K562 (cell line): ENCODE data around the gene NUP214. TPM values are rescaled to one million over a fixed set of nuclear protein-coding genes. Genes with fewer than 3 reads are reported as not detected.
A peak's percentile ranks its signal among the peaks of the same experiment; 100 is the strongest.

Experiments used
- EZH2 ChIP-seq: IDR thresholded peaks from 2 replicates; pipeline ENCODE4 v1.6.1; 2012; ENCODE audit warnings: low read depth, mild to moderate bottlenecking, inconsistent platforms, low read length, borderline replicate concordance
- FOXP1 ChIP-seq: sonication (generic); formaldehyde crosslinking; IDR thresholded peaks from 2 replicates; pipeline ENCODE4 v1.8.0; 2022; ENCODE audit warnings: mild to moderate bottlenecking, missing genetic modification reagents
- MYC ChIP-seq, 2 experiments: fragments of 250-450 bp in 1 of 2; sonication (Bioruptor Pico) in 1 of 2; IDR thresholded peaks; 2 replicates each; pipeline versions ENCODE4 v1.5.1 to v1.6.1; 2012 to 2021; ENCODE audit warnings: low read depth in 2 of 2, borderline replicate concordance in 1 of 2, improper control_type of control experiment in 1 of 2, low read length in 1 of 2, mild to moderate bottlenecking in 1 of 2, moderate library complexity in 1 of 2
- POU5F1 ChIP-seq: fragments of 150-350 bp; IDR thresholded peaks from 2 replicates; pipeline ENCODE4 v1.6.1; 2014; ENCODE audit warnings: borderline replicate concordance, low read length, low read depth, mild to moderate bottlenecking; ENCODE audit not compliant: partially characterized antibody
- RFX1 ChIP-seq: fragments of 450-650 bp; IDR thresholded peaks from 2 replicates; pipeline ENCODE4 v1.6.1; 2016; ENCODE audit warnings: mild to moderate bottlenecking, moderate library complexity
- RNF2 ChIP-seq: sonication (generic); IDR thresholded peaks from 2 replicates; pipeline ENCODE4 v1.6.1; 2016
- SIN3A ChIP-seq, 2 experiments: fragments of 150-350 bp in 1 of 2; IDR thresholded peaks; 2 replicates each; pipeline ENCODE4 v1.6.1; 2011 to 2016; ENCODE audit warnings: borderline replicate concordance in 2 of 2, low read depth in 2 of 2, low read length in 2 of 2, mild to moderate bottlenecking in 2 of 2, moderate library complexity in 2 of 2; ENCODE audit not compliant: control insufficient read depth in 1 of 2
- SIRT6 ChIP-seq: IDR thresholded peaks from one replicate; pipeline ENCODE4 v1.6.1; 2012; ENCODE audit warnings: low read depth, mild to moderate bottlenecking, control low read depth, inconsistent platforms, low read length, moderate library complexity
- SMARCB1 ChIP-seq: IDR thresholded peaks from 2 replicates; pipeline ENCODE4 v1.6.1; 2011; ENCODE audit warnings: improper control_type of control experiment, low read depth; ENCODE audit not compliant: insufficient read length
- ZC3H11A ChIP-seq: IDR thresholded peaks from 2 replicates; pipeline ENCODE4 v1.6.1; 2012; ENCODE audit warnings: low read depth, low read length, improper control_type of control experiment
- ZNF134 ChIP-seq: fragments of 250-450 bp; sonication (Bioruptor Pico); conservative IDR thresholded peaks from 2 replicates; pipeline ENCODE4 v1.4.0; 2020
- ZNF3 ChIP-seq: fragments of 250-450 bp; sonication (Bioruptor Pico); IDR thresholded peaks from 2 replicates; pipeline ENCODE4 v1.5.0; 2021; ENCODE audit warnings: mild to moderate bottlenecking, moderate library complexity
- ZNF644 ChIP-seq: fragments of 200-800 bp; sonication (Bioruptor generic); IDR thresholded peaks from 2 replicates; pipeline ENCODE4 v1.6.1; 2016; ENCODE audit warnings: low read depth, missing genetic modification characterization, missing compliant biosample characterization
- ZNF75A ChIP-seq: fragments of 450-650 bp; formaldehyde crosslinking; IDR thresholded peaks from 2 replicates; pipeline ENCODE4 v1.4.0; 2020; ENCODE audit warnings: mild to moderate bottlenecking
- ZNF764 ChIP-seq: fragments of 250-450 bp; sonication (Bioruptor Pico); IDR thresholded peaks from 2 replicates; pipeline ENCODE4 v1.4.0; 2020; ENCODE audit warnings: low read depth, mild to moderate bottlenecking, moderate library complexity
- polyA plus RNA-seq, 8 experiments: library from polyadenylated mRNA; depleted of rRNA in 4 of 8; stranded (reverse) in 5 of 8; unstranded in 3 of 8; fragments of >200 nt; fragmentation: Nextera tagmentation in 2 of 8; fragmentation: Illumina TruSeq in 1 of 8; extraction: Ambion mirVana in 2 of 8; extraction: Trizol in 1 of 8; gene quantifications; 2 replicates each; pipeline versions ENCODE4 v1.2.1 to v1.2.3, GENCODE V29; 2011 to 2014; ENCODE audit warnings: inconsistent platforms in 1 of 8, missing spikeins in 1 of 8
- total RNA-seq, 7 experiments: library from RNA; depleted of rRNA in 6 of 7; stranded (reverse); fragments of >200 nt in 6 of 7; fragmentation: Illumina TruSeq in 2 of 7; extraction: Trizol in 2 of 7; gene quantifications; 2 replicates each; pipeline versions ENCODE4 v1.2.1 to v1.2.3, GENCODE V29; 2011 to 2021; ENCODE audit warnings: low replicate concordance in 1 of 7
- TF ChIP-seq, protein P1 (sequence below): fragments of 250-450 bp; sonication (Bioruptor Pico); IDR thresholded peaks from 2 replicates; pipeline ENCODE4 v1.8.0; 2021; ENCODE audit warnings: moderate library complexity, mild to moderate bottlenecking, inconsistent platforms
- TF ChIP-seq, protein P2 (sequence below), 3 experiments: IDR thresholded peaks in 2 of 3; conservative IDR thresholded peaks in 1 of 3; 2 replicates each; pipeline ENCODE4 v1.5.1; 2011 to 2012; ENCODE audit warnings: low read length in 3 of 3, mild to moderate bottlenecking in 3 of 3, control low read depth in 2 of 3, improper control_type of control experiment in 1 of 3, inconsistent platforms in 1 of 3, low read depth in 1 of 3, mixed read lengths in 1 of 3, moderate library complexity in 1 of 3; ENCODE audit not compliant: insufficient read depth in 2 of 3
- TF ChIP-seq, protein P3 (sequence below), 2 experiments: fragments of 450-650 bp in 1 of 2; sonication (generic) in 1 of 2; formaldehyde crosslinking; conservative IDR thresholded peaks; 2 replicates each; pipeline versions ENCODE4 v1.4.0 to v1.8.1; 2020 to 2022; ENCODE audit warnings: mild to moderate bottlenecking in 1 of 2, missing genetic modification reagents in 1 of 2
- TF ChIP-seq, protein P4 (sequence below): fragments of 450-650 bp; IDR thresholded peaks from 2 replicates; pipeline ENCODE4 v1.6.1; 2017; ENCODE audit warnings: antibody characterized with exemption
- TF ChIP-seq, protein P5 (sequence below), 2 experiments: fragments of 450-650 bp in 1 of 2; sonication (generic) in 1 of 2; formaldehyde crosslinking in 1 of 2; IDR thresholded peaks in 1 of 2; conservative IDR thresholded peaks in 1 of 2; 2 replicates each; pipeline versions ENCODE4 v1.6.1 to v1.8.1; 2016 to 2023; ENCODE audit warnings: mild to moderate bottlenecking in 2 of 2, moderate library complexity in 2 of 2, inconsistent platforms in 1 of 2, missing genetic modification reagents in 1 of 2

The NUP214 gene
- total and polyA plus RNA-seq, 9 of the 15 experiments (the other 6 are each of a cell fraction or from before 2014, with no cell fraction given), result 56.9 to 332 (median 97.1) TPM

DNA sequence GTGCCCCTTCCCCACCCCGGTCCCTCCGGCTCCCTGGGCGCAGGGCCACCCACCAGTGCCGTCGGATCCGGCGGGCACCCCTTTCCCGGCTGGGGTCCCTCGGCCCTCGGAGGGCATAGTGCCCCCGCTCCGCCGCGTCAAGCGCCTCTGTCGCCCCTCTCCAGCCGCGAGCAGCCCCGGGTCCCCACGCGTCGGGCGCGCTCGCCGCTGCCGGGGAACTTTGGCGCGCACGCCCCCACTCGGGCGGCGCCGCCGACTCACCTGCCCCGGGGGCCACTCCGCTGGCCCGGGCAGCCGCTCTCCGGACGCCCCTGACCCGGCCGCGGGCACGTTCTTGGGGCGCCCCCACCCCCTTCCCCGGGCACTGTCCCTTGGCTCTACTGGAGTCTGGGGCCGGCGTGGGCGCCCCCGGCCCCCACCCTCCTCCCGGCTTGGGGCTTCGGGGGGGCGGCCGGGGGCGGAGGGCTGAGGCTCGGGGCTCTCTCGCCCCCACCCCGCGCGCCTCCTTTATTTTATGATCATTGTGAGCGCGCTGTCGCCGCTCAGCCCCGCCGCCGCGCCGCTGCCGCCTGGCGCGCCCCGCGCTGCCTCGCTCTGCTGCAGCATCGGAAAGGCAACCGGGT lies 152.0 kb downstream of the NUP214 start (continued):
- TF ChIP-seq, protein P1, sequence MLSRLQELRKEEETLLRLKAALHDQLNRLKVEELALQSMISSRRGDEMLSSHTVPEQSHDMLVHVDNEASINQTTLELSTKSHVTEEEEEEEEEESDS (CRISPR knock-in tag), result no peak
- TF ChIP-seq ZC3H11A (peak; percentile 14; the same call in 1 of the 2 replicates), SMARCB1 (no peak), SIRT6 (no peak), ZNF644 (tag) (no peak), POU5F1 (no peak), ZNF3 (no peak), RFX1 (no peak), EZH2 (no peak), RNF2 (no peak), FOXP1 (CRISPR knock-in tag) (no peak), ZNF134 (CRISPR knock-in tag) (no peak), ZNF764 (CRISPR knock-in tag) (no peak), MYC (IDR thresholded peaks at IDR 0.05; ENCODE audit: low read depth, low read length) (peak; percentile 42), MYC (CRISPR knock-in tag; IDR thresholded peaks at IDR 0.05; ENCODE audit: borderline replicate concordance, low read depth) (no peak), SIN3A (IDR thresholded peaks at IDR 0.05; ENCODE audit: borderline replicate concordance in 2 of 2, control insufficient read depth in 1 of 2, low read depth in 2 of 2, low read length in 2 of 2) (no peak), ZNF75A (CRISPR knock-in tag) (no peak)
- TF ChIP-seq, protein P2, sequence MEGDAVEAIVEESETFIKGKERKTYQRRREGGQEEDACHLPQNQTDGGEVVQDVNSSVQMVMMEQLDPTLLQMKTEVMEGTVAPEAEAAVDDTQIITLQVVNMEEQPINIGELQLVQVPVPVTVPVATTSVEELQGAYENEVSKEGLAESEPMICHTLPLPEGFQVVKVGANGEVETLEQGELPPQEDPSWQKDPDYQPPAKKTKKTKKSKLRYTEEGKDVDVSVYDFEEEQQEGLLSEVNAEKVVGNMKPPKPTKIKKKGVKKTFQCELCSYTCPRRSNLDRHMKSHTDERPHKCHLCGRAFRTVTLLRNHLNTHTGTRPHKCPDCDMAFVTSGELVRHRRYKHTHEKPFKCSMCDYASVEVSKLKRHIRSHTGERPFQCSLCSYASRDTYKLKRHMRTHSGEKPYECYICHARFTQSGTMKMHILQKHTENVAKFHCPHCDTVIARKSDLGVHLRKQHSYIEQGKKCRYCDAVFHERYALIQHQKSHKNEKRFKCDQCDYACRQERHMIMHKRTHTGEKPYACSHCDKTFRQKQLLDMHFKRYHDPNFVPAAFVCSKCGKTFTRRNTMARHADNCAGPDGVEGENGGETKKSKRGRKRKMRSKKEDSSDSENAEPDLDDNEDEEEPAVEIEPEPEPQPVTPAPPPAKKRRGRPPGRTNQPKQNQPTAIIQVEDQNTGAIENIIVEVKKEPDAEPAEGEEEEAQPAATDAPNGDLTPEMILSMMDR (IDR thresholded peaks at IDR 0.05 in 2 of 3, conservative IDR thresholded peaks at IDR 0.05 in 1 of 3; ENCODE audit: insufficient read depth in 2 of 3, low read depth in 1 of 3, low read length in 3 of 3), result peak in 1 of 3 experiments; percentile 41; a peak in 2 of 6 replicates
- TF ChIP-seq, protein P3, sequence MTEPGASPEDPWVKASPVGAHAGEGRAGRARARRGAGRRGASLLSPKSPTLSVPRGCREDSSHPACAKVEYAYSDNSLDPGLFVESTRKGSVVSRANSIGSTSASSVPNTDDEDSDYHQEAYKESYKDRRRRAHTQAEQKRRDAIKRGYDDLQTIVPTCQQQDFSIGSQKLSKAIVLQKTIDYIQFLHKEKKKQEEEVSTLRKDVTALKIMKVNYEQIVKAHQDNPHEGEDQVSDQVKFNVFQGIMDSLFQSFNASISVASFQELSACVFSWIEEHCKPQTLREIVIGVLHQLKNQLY (CRISPR knock-in tag; conservative IDR thresholded peaks at IDR 0.05), result peak in 1 of 2 experiments; percentile 66; a peak in 1 of 4 replicates
- TF ChIP-seq, protein P4, sequence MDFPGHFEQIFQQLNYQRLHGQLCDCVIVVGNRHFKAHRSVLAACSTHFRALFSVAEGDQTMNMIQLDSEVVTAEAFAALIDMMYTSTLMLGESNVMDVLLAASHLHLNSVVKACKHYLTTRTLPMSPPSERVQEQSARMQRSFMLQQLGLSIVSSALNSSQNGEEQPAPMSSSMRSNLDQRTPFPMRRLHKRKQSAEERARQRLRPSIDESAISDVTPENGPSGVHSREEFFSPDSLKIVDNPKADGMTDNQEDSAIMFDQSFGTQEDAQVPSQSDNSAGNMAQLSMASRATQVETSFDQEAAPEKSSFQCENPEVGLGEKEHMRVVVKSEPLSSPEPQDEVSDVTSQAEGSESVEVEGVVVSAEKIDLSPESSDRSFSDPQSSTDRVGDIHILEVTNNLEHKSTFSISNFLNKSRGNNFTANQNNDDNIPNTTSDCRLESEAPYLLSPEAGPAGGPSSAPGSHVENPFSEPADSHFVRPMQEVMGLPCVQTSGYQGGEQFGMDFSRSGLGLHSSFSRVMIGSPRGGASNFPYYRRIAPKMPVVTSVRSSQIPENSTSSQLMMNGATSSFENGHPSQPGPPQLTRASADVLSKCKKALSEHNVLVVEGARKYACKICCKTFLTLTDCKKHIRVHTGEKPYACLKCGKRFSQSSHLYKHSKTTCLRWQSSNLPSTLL, result no peak
- TF ChIP-seq, protein P5, sequence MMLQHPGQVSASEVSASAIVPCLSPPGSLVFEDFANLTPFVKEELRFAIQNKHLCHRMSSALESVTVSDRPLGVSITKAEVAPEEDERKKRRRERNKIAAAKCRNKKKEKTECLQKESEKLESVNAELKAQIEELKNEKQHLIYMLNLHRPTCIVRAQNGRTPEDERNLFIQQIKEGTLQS (IDR thresholded peaks at IDR 0.05), result no peak
- TF ChIP-seq, protein P5 (CRISPR knock-in tag; conservative IDR thresholded peaks at IDR 0.05), result 0 out of 2 replicates have a peak, but pooled peaks have one; percentile 67
